Gastroesophageal sphincter (tissue), 3 donors: ENCODE measurements around the gene GMEB2.

Experiments
- POLR2AphosphoS5 ChIP-seq: sonication (generic); formaldehyde crosslinking; IDR thresholded peaks from one replicate; pipeline ENCODE4 v1.6.1; 2017; ENCODE audit warnings: antibody characterized with exemption
- TF ChIP-seq, protein P1 (sequence below), 4 experiments: fragments of 200-600 bp in 2 of 4; fragments of 450-650 bp in 2 of 4; sonication (generic) in 1 of 4; IDR thresholded peaks; one replicate each; pipeline ENCODE4 v1.5.1; 2017 to 2019; ENCODE audit warnings: antibody characterized with exemption in 4 of 4, mild to moderate bottlenecking in 2 of 4, moderate library complexity in 2 of 4

DNA sequence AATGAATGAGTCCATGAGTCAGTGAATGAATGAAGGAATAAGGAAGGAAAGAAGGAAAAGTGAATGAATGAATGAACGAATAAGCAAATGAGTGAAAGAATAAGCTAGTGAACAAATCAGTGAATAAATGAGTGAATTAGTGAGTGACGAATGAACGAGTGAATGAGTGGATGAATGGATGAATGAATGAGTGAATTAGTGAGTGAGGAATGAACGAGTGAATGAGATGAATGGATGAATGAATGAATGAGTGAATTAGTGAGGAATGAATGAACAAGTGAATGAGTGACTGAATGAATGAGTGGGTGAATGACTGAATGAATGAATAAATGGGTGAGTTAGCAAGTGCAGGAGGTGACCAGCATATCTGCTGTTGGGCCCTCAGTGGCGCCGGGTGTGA, 83.2 kb downstream of the GMEB2 start:
- no peak for TF ChIP-seq POLR2AphosphoS5
- TF ChIP-seq, protein P1, sequence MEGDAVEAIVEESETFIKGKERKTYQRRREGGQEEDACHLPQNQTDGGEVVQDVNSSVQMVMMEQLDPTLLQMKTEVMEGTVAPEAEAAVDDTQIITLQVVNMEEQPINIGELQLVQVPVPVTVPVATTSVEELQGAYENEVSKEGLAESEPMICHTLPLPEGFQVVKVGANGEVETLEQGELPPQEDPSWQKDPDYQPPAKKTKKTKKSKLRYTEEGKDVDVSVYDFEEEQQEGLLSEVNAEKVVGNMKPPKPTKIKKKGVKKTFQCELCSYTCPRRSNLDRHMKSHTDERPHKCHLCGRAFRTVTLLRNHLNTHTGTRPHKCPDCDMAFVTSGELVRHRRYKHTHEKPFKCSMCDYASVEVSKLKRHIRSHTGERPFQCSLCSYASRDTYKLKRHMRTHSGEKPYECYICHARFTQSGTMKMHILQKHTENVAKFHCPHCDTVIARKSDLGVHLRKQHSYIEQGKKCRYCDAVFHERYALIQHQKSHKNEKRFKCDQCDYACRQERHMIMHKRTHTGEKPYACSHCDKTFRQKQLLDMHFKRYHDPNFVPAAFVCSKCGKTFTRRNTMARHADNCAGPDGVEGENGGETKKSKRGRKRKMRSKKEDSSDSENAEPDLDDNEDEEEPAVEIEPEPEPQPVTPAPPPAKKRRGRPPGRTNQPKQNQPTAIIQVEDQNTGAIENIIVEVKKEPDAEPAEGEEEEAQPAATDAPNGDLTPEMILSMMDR (IDR thresholded peaks at IDR 0.05), result no peak
